ENCODE data around the gene RABGAP1L.

GRCh38 chr1:174748586-174748985 lies 589.3 kb downstream of the RABGAP1L start:
- no peak for TF ChIP-seq CTCF (IDR thresholded peaks at IDR 0.05; ENCODE audit: low read depth, low read length, missing input control)
- TF ChIP-seq RAD21 (IDR thresholded peaks at IDR 0.05), result no peak
- no peak for TF ChIP-seq ZBTB33 (IDR thresholded peaks at IDR 0.05)
- no peak for TF ChIP-seq ATF3 (IDR thresholded peaks at IDR 0.05)
- no peak for TF ChIP-seq REST (IDR thresholded peaks at IDR 0.05)

All from liver (tissue), 3 donors.